Activated CD4-positive, alpha-beta T cell treated with anti-CD3 and anti-CD28 coated beads, Interleukin-10, Interleukin-2, amounts not matched to agents 100 ng/mL and 50 ng/mL, durations not matched to agents 16 hours and 8 hours (primary cell): ENCODE measurements around the gene TCF7L1.

ENCODE experiments used
- DNase-seq: peaks from one replicate; pipeline ENCODE4 v3.0.0-alpha.2; 2020

The TCF7L1 gene

GRCh38 chr2:85231952-85232351, 98.8 kb downstream of the TCF7L1 start:
- DNase-seq = no peak

GRCh38 chr2:85234868-85235267, 101.7 kb downstream of the TCF7L1 start:
- DNase-seq = no peak

DNA sequence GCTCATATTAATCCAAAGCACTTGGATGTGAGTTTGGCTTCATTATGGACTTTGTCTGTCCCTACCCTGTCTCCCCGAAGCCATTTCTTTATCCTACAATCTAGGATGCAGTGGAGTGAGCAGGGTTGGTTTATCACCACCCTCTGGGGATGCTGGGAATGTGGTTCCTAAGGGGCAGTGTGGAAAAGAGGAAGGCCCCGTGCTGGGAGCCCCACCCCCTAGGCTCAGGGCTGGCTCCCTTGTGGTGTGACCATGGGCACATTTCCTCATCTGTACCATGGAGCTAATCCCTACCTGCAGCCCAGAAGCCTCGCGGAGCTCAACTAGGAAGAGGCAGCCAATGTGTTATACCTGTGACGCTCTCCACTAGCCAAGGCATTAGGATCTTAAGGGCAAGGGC, 102.1 kb downstream of the TCF7L1 start:
- DNase-seq = no peak

- DNase-seq = no peak
These were observed 102.9 kb downstream of the TCF7L1 start for GRCh38 chr2:85236084-85236483.

GRCh38 chr2:85237849-85238565, 104.8 kb downstream of the TCF7L1 start:
- no peak for DNase-seq

GRCh38 chr2:85238607-85239006, 105.4 kb downstream of the TCF7L1 start:
- no peak for DNase-seq

- DNase-seq = no peak
These were observed 105.9 kb downstream of the TCF7L1 start for GRCh38 chr2:85239102-85239501.

DNA sequence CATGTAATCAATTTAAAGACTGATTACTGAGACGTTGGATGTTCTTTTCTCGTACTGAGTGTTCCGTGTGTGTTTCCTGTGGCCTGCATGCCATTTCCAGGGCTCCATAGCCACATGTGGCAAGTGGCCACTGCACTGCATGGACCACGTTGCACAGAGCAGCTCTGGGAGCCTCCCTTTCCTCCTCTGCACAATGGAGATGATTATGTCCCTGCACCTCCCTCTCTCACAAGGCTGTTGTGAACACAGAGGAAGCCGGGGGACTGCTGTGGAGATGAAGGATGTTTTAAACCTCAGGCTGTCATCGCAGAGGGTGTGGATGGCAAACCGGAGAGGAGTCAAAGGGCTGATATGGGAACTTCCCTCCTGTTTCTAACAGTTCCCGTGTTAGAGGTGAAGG, 106.9 kb downstream of the TCF7L1 start:
- DNase-seq = no peak

DNA sequence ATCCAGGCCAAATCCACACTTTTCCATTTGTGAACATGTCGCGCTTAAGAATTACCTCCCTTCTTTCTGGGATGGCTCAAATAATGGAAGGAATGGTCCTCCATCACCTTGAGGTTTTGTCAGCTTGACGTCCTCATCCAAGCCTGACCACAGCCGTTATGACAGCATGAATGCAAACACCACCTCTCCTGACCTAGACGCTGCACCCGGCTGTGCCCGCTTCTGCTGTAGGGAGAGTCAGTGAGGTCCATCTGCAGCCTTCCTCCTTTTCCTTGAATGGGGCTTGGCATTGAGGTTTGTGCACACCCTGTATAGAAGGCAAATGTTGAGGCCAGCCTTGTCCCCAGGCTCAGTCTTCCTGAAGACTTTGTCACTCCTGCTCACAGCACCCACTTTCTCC, 109.1 kb downstream of the TCF7L1 start:
- DNase-seq = no peak

DNA sequence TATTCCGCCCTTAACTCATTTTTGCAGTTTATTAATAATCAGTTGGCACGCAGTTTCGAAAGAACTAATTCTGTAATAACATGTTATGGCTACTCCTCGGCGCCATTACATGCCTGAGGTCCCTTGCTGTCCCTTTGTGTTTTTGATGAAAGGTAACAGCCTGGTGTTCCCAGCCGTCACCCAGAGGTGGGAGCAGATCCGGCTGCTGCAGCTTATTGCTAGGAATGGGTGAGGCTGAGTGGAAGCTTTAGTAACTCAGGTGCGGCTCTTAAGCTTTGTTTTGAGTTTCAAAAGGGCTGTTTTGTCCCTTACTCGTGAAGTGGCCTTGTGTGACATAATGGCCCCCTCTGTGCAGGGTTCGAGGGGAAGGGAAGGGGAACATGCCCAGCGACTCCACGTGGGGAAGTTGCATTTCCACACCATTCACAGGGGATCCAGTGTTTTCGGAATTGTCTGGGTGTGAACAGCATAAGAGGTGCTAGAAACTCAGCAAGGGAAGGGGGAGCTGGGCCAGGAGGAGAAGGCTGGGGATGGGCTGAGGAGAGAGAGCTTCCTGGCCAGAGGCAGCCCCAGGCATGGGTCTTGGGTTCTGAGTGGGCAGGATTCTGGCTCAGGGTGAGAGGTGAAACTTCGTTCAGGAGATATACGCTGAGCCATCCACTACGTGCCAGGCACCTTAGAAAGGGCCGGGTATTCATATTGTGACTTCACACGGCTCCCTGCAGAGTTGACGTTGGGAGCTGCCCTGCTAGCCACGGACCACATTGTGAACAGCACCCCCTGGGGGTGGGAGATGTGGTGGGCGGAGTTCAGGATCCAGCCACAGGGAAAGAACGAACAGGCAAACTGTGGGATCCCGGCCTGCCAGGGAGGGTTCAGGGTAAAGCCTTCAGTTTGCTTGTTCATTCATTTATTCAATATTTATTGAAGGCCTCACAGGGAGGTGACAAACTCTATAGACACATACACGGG, 110.2 kb downstream of the TCF7L1 start:
- DNase-seq = peak; percentile 27

- DNase-seq = no peak
These were observed 111.6 kb downstream of the TCF7L1 start for GRCh38 chr2:85244828-85245227.

GRCh38 chr2:85245891-85246290, 112.7 kb downstream of the TCF7L1 start:
- DNase-seq = no peak

DNA sequence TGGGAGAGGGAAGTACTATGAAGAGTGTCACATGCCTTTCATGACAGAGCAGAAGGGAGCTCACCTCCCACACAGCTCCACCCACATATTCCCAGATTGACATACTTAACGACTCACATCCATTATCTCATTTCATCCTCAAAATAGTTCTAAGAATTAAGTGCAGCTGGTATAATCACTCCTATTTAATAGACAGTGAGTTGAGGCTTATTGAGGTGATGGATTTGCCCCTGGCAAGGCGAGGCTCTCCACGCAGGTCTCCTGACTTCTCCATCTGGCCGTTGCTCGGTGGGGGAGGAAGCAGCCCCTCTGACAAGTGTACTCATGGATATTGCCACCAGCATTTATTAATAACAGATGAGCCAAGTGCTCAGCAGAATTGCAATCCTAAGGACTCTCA, 113.2 kb downstream of the TCF7L1 start:
- no peak for DNase-seq

DNA sequence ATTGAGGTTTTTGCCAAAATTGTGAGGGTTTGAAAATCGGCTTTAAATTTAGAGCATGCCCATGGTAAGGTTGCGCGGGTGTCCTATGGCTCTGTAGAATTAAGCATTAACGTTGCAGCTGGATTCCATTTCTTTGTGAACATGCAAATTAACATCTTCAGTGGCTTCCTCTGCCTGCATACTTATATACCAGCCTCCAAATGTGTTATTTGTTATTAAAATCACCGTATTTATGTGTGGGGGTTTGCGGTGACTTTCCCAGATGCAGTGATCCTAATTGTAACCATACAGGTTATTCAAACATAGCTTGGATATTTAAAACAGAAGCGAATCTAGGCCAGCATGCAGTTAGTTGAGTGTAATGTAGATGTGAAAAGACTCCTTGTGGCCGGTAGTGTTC, 114.4 kb downstream of the TCF7L1 start:
- DNase-seq = no peak

DNA sequence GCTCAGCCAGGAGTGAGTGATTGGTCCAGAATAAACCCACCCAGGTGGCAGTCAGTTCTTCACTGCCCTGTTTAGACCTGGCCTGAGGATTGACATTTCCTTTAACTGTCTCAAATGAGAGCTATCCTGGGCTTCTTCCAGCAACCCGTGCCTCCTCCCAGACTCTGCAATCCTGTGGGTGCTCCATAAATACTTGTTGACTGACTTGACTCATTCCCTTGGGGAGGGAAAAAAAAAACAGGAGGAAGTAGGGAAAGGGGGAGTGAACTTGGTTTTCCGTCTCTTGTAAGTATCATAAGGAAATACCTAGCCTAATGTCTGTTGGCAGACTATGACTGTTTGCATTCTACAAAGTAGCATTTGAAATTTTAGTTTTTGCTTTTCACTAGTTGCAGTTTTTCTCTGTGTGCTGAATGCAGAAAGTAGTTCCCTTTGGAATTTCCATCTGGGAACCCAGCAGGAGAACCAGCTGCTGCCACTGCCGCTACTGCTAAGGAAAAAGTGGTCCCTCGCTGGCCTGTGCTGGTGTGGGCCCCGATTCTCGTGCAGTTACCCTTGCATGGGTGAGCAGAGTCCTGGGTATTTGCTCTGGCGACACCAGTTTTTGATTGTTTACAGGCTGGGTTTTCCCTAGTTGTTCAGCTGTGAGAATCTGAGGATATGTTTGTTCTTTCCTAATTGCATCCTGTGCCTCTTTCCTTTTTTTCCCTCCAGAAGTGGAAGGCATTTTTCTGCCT, 115.7 kb downstream of the TCF7L1 start:
- no peak for DNase-seq

GRCh38 chr2:85250045-85250444, 116.9 kb downstream of the TCF7L1 start:
- no peak for DNase-seq

- DNase-seq = no peak
These were observed 118.0 kb downstream of the TCF7L1 start for GRCh38 chr2:85251070-85251616.

GRCh38 chr2:85253890-85254289, 120.7 kb downstream of the TCF7L1 start:
- no peak for DNase-seq

- no peak for DNase-seq
These were observed 121.5 kb downstream of the TCF7L1 start for GRCh38 chr2:85254540-85255300.

GRCh38 chr2:85255456-85255812, 122.2 kb downstream of the TCF7L1 start:
- no peak for DNase-seq

- no peak for DNase-seq
These were observed 122.8 kb downstream of the TCF7L1 start for GRCh38 chr2:85255813-85256594.
